Measurements from ENCODE around the gene MIOS.

GRCh38 chr7:7527047-7527446 is 39.6 kb upstream of the MIOS start:
- no peak for TF ChIP-seq SP1 (IDR thresholded peaks at IDR 0.05)
- no peak for TF ChIP-seq ELF4 (IDR thresholded peaks at IDR 0.05)
- TF ChIP-seq ARNT (IDR thresholded peaks at IDR 0.05) = no peak
- TF ChIP-seq BHLHE40 (IDR thresholded peaks at IDR 0.05; ENCODE audit: borderline replicate concordance) = no peak
- no peak for TF ChIP-seq CTBP1 (IDR thresholded peaks at IDR 0.05; ENCODE audit: borderline replicate concordance)
- TF ChIP-seq FOXK2 (IDR thresholded peaks at IDR 0.05) = no peak
- no peak for TF ChIP-seq SUZ12 (IDR thresholded peaks at IDR 0.05)
- TF ChIP-seq FOXM1 (IDR thresholded peaks at IDR 0.05; ENCODE audit: borderline replicate concordance) = no peak
- TF ChIP-seq PKNOX1 (IDR thresholded peaks at IDR 0.05) = no peak
- TF ChIP-seq FOXA1 (IDR thresholded peaks at IDR 0.05) = no peak
- TF ChIP-seq LEF1 (IDR thresholded peaks at IDR 0.05; ENCODE audit: borderline replicate concordance) = no peak
- no peak for TF ChIP-seq L3MBTL2 (conservative IDR thresholded peaks at IDR 0.05)

Measured in HEK293T (cell line).